Measurements from ENCODE around the gene ARHGAP31. TPM values are rescaled to one million over a fixed set of nuclear protein-coding genes. Genes with fewer than 3 reads are reported as not detected.

The ARHGAP31 gene
- total RNA-seq, 5 donors from 2014 or later (not counting 1 experiment from before 2014, with no cell fraction given) = 2.7 to 5.1 (median 3.4) TPM

DNA sequence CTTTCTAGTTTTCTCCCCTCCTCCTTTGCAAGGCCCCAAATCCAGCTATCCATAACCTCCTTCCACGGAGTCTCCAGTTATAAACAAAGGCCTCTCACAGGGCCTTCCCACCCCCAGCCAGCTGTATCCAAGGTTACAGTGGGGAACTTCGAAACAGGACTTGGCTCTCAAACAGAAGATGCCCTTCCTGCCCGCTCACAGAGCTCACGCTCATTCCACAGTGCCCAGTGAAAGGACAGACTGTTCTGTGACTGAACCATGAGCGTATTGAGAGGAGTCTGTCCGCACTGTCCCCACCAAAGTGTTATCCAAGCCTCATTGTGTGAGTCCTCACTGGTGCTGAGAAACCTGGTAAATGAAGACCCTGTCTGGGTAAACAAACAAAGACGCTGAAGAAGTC is 35.4 kb downstream of the ARHGAP31 start:
- Histone ChIP-seq H3K27me3 (replicated peaks in 1 of 2; ENCODE audit: control insufficient read depth in 2 of 2, extremely low read depth in 1 of 2, insufficient read depth in 2 of 2, low read length in 1 of 2) (no peaks in the 10 kb centered on the region), H3K27ac (ENCODE audit: low read length) (no peak overlapping the region), H3K4me3 (ENCODE audit: control insufficient read depth in 1 of 2, extremely low read depth in 1 of 2, low read length in 1 of 2) (no peak overlapping the region), H3K9me3 (no peaks in the 10 kb centered on the region), H3K36me3 (ENCODE audit: control insufficient read depth in 2 of 2, extremely low read depth in 1 of 2, insufficient read depth in 1 of 2, low read length in 1 of 2) (no peaks in the 10 kb centered on the region), H3K4me1 (ENCODE audit: control insufficient read depth in 1 of 2, extremely low read depth in 1 of 2, insufficient read depth in 2 of 2, low read length in 2 of 2) (no peaks in the 10 kb centered on the region)
- H3K9me3 Mint-ChIP-seq = no peaks in the 10 kb centered on the region
- no peaks in the 10 kb centered on the region for H3K4me1 Mint-ChIP-seq
- ChIA-PET POLR2A (no interaction called here), CTCF (no interaction called here)
- H3K27ac Mint-ChIP-seq = no peak overlapping the region
- H3K27me3 Mint-ChIP-seq = no peaks in the 10 kb centered on the region
- ATAC-seq (replicated peaks in 1 of 4) (no peak), DNase-seq (no peak)
- H3K4me3 Mint-ChIP-seq = no peak overlapping the region
- H3K36me3 Mint-ChIP-seq = peaks cover 4% of the 10 kb centered on the region
- 89% methylated on average over 7 of the region's 7 CpGs for WGBS (ENCODE audit: insufficient coverage)

DNA sequence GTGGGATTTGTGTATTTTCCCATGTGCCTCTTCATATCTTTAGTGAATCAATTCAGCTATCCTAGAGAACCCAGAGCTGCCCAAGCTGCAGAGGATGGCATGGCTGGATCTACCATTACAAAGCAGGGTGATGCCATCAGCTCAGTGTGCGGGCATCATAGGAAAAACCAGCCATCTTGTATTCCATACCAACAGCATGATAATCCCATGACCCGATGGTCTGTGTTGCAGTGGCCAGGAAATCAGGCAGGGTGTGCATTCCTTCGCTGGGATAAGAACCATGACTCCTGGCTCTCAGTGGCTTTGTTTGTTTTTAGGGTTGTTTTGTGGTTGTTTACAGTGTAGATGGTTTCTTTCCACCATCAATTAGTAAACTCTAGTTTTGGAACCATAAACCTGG is 36.0 kb downstream of the ARHGAP31 start:
- Mint-ChIP-seq H3K4me3 (no peak overlapping the region), H3K4me1 (no peaks in the 10 kb centered on the region), H3K36me3 (peaks cover 4% of the 10 kb centered on the region), H3K9me3 (no peaks in the 10 kb centered on the region), H3K27ac (no peak overlapping the region), H3K27me3 (no peaks in the 10 kb centered on the region)
- Histone ChIP-seq H3K27me3 (replicated peaks in 1 of 2; ENCODE audit: control insufficient read depth in 2 of 2, extremely low read depth in 1 of 2, insufficient read depth in 2 of 2, low read length in 1 of 2) (no peaks in the 10 kb centered on the region), H3K4me3 (ENCODE audit: control insufficient read depth in 1 of 2, extremely low read depth in 1 of 2, low read length in 1 of 2) (no peak overlapping the region), H3K36me3 (ENCODE audit: control insufficient read depth in 2 of 2, extremely low read depth in 1 of 2, insufficient read depth in 1 of 2, low read length in 1 of 2) (no peaks in the 10 kb centered on the region), H3K4me1 (ENCODE audit: control insufficient read depth in 1 of 2, extremely low read depth in 1 of 2, insufficient read depth in 2 of 2, low read length in 2 of 2) (no peaks in the 10 kb centered on the region), H3K9me3 (no peaks in the 10 kb centered on the region), H3K27ac (ENCODE audit: low read length) (no peak overlapping the region)
- ChIA-PET CTCF (interaction anchor here in 1 of 2 donors (1.1 kb wide), 1 partner anchor 374 kb away, joined by 3 read pairs; no protein-coding TSS in a partner anchor), POLR2A (no interaction called here)
- no peak for ATAC-seq (replicated peaks in 1 of 4)
- WGBS (ENCODE audit: insufficient coverage) = no CpG with 5 or more reads among the region's 3 CpGs
- no peak for DNase-seq

GRCh38 chr3:119330858-119331257 is 36.7 kb downstream of the ARHGAP31 start:
- ChIA-PET POLR2A (no interaction called here), CTCF (interaction anchor here in 1 of 2 donors (0.8 to 1.1 kb wide), 2 partner anchors 22 to 375 kb away, joined by 3 read pairs; no protein-coding TSS in a partner anchor)
- no CpG with 5 or more reads among the region's 4 CpGs for WGBS (ENCODE audit: insufficient coverage)
- Histone ChIP-seq H3K27ac (ENCODE audit: low read length) (no peak overlapping the region), H3K27me3 (replicated peaks in 1 of 2; ENCODE audit: control insufficient read depth in 2 of 2, extremely low read depth in 1 of 2, insufficient read depth in 2 of 2, low read length in 1 of 2) (no peaks in the 10 kb centered on the region), H3K4me3 (ENCODE audit: control insufficient read depth in 1 of 2, extremely low read depth in 1 of 2, low read length in 1 of 2) (no peak overlapping the region), H3K4me1 (ENCODE audit: control insufficient read depth in 1 of 2, extremely low read depth in 1 of 2, insufficient read depth in 2 of 2, low read length in 2 of 2) (no peaks in the 10 kb centered on the region), H3K36me3 (ENCODE audit: control insufficient read depth in 2 of 2, extremely low read depth in 1 of 2, insufficient read depth in 1 of 2, low read length in 1 of 2) (no peaks in the 10 kb centered on the region), H3K9me3 (no peaks in the 10 kb centered on the region)
- Mint-ChIP-seq H3K4me1 (no peaks in the 10 kb centered on the region), H3K27me3 (no peaks in the 10 kb centered on the region), H3K4me3 (no peak overlapping the region), H3K9me3 (no peaks in the 10 kb centered on the region), H3K36me3 (peaks cover 4% of the 10 kb centered on the region), H3K27ac (no peak overlapping the region)
- no peak for ATAC-seq (replicated peaks in 1 of 4)
- DNase-seq = no peak

DNA sequence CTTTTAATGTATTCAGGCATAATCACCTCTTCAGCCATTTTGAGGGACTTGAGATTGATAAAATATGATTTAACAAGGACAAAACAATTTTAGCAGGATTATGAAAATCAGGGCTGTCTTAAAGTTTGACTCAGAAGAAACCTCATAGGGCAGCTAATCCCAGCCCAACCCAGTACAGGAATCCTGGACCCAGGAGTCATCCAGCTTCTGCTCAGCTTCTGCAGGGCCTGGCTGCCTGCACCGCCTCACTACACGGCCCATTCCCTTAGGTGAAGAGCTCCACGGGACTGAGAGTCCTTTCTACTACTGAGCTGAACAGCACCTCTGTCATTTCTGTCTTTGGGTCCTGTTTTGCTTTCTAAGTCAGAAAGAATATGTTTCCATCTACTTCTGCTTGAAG is 37.5 kb downstream of the ARHGAP31 start:
- Mint-ChIP-seq H3K4me1 (no peaks in the 10 kb centered on the region), H3K36me3 (peaks cover 4% of the 10 kb centered on the region), H3K27ac (no peak overlapping the region), H3K4me3 (no peak overlapping the region), H3K9me3 (no peaks in the 10 kb centered on the region), H3K27me3 (no peaks in the 10 kb centered on the region)
- no peak overlapping the region for H3K4me3 ChIP-seq (ENCODE audit: control insufficient read depth in 1 of 2, extremely low read depth in 1 of 2, low read length in 1 of 2)
- H3K27ac ChIP-seq (ENCODE audit: low read length) = no peak overlapping the region
- no peaks in the 10 kb centered on the region for H3K36me3 ChIP-seq (ENCODE audit: control insufficient read depth in 2 of 2, extremely low read depth in 1 of 2, insufficient read depth in 1 of 2, low read length in 1 of 2)
- WGBS (ENCODE audit: insufficient coverage) = 100% methylated on average over 3 of the region's 3 CpGs
- no peaks in the 10 kb centered on the region for H3K9me3 ChIP-seq
- ChIA-PET POLR2A (no interaction called here), CTCF (interaction anchor here in 1 of 2 donors (0.8 kb wide), 1 partner anchor 22 kb away, joined by 3 read pairs; no protein-coding TSS in a partner anchor)
- no peaks in the 10 kb centered on the region for H3K4me1 ChIP-seq (ENCODE audit: control insufficient read depth in 1 of 2, extremely low read depth in 1 of 2, insufficient read depth in 2 of 2, low read length in 2 of 2)
- H3K27me3 ChIP-seq (replicated peaks in 1 of 2; ENCODE audit: control insufficient read depth in 2 of 2, extremely low read depth in 1 of 2, insufficient read depth in 2 of 2, low read length in 1 of 2) = no peaks in the 10 kb centered on the region
- ATAC-seq (replicated peaks in 1 of 4) = no peak
- no peak for DNase-seq

DNA sequence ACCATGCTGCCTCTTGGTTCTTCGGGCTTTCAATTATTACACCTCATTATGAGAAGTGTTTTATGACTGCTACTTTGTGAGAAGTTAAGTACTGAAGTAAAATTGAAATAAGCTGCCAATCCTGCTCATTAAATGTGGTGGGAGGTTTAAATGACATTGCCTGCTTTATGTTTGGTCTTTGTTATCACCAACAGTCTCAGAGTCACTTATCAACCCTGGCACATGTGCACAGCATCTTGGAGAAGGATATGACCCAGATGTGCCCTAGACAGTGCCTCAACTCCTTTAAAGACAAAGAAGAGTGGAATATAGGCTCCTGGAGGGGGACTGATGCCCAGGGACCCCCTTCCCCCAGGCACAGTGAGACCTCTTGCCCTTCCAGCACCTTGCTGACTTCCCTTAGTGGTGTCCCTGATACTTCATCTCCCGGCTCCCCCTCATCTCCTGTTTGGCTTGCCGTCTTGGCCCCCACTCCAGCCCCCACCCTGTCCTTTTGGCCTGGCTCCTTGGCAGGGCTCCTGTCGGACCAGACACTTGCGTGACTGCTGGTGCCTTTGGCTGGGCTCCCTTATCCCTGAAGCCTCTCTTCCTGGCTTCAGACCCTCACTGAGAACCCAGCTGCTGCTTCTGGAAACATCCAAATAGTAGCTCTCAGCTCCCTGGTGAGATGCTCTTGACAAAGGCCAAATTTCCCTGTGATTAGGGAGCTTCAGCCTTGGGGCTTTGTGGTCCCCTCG is 39.8 kb downstream of the ARHGAP31 start:
- no peaks in the 10 kb centered on the region for H3K4me1 ChIP-seq (ENCODE audit: control insufficient read depth in 1 of 2, extremely low read depth in 1 of 2, insufficient read depth in 2 of 2, low read length in 2 of 2)
- Mint-ChIP-seq H3K4me1 (no peaks in the 10 kb centered on the region), H3K27ac (no peak overlapping the region), H3K4me3 (no peak overlapping the region), H3K36me3 (peaks cover 10% of the 10 kb centered on the region), H3K9me3 (no peaks in the 10 kb centered on the region), H3K27me3 (no peaks in the 10 kb centered on the region)
- 100% methylated on average over 4 of the region's 6 CpGs for WGBS (ENCODE audit: insufficient coverage)
- H3K9me3 ChIP-seq = no peaks in the 10 kb centered on the region
- H3K4me3 ChIP-seq (ENCODE audit: control insufficient read depth in 1 of 2, extremely low read depth in 1 of 2, low read length in 1 of 2) = no peak overlapping the region
- no peaks in the 10 kb centered on the region for H3K36me3 ChIP-seq (ENCODE audit: control insufficient read depth in 2 of 2, extremely low read depth in 1 of 2, insufficient read depth in 1 of 2, low read length in 1 of 2)
- no peaks in the 10 kb centered on the region for H3K27me3 ChIP-seq (replicated peaks in 1 of 2; ENCODE audit: control insufficient read depth in 2 of 2, extremely low read depth in 1 of 2, insufficient read depth in 2 of 2, low read length in 1 of 2)
- no peak overlapping the region for H3K27ac ChIP-seq (ENCODE audit: low read length)
- ChIA-PET CTCF (interaction anchor here in 1 of 2 donors (1.4 kb wide), 1 partner anchor 19 kb away, joined by 3 read pairs; no protein-coding TSS in a partner anchor), POLR2A (no interaction called here)
- DNase-seq (no peak), ATAC-seq (replicated peaks in 1 of 4) (no peak)

- H3K27me3 ChIP-seq (replicated peaks in 1 of 2; ENCODE audit: control insufficient read depth in 2 of 2, extremely low read depth in 1 of 2, insufficient read depth in 2 of 2, low read length in 1 of 2) = no peaks in the 10 kb centered on the region
- 100% methylated on average over 4 of the region's 5 CpGs for WGBS (ENCODE audit: insufficient coverage)
- no peaks in the 10 kb centered on the region for H3K36me3 ChIP-seq (ENCODE audit: control insufficient read depth in 2 of 2, extremely low read depth in 1 of 2, insufficient read depth in 1 of 2, low read length in 1 of 2)
- H3K4me3 ChIP-seq (ENCODE audit: control insufficient read depth in 1 of 2, extremely low read depth in 1 of 2, low read length in 1 of 2) = no peak overlapping the region
- H3K27ac Mint-ChIP-seq = no peak overlapping the region
- no peak overlapping the region for H3K4me3 Mint-ChIP-seq
- POLR2A ChIA-PET = no interaction called here
- no peaks in the 10 kb centered on the region for H3K9me3 Mint-ChIP-seq
- CTCF ChIA-PET = no interaction called here
- no peak for DNase-seq
- H3K9me3 ChIP-seq = no peaks in the 10 kb centered on the region
- H3K27me3 Mint-ChIP-seq = no peaks in the 10 kb centered on the region
- peaks cover 6% of the 10 kb centered on the region for H3K36me3 Mint-ChIP-seq
- no peaks in the 10 kb centered on the region for H3K4me1 ChIP-seq (ENCODE audit: control insufficient read depth in 1 of 2, extremely low read depth in 1 of 2, insufficient read depth in 2 of 2, low read length in 2 of 2)
- no peaks in the 10 kb centered on the region for H3K4me1 Mint-ChIP-seq
- no peak for ATAC-seq (replicated peaks in 1 of 4)
- no peak overlapping the region for H3K27ac ChIP-seq (ENCODE audit: low read length)
Observed at GRCh38 chr3:119336823-119337222, 42.6 kb downstream of the ARHGAP31 start.

Data from T-cell (primary cell).